Neuronal stem cell (in vitro differentiated cells): ENCODE measurements around the gene GTF3C1.

Experiments used
- DNase-seq: peaks from one replicate; pipeline ENCODE4 v3.0.0-alpha.2; 2013; ENCODE audit warnings: low spot score
- H2AFZ ChIP-seq: one replicate; pipeline ENCODE4 v1.6.1; 2013; ENCODE audit warnings: mild to moderate bottlenecking, low read length, inconsistent platforms
- H2AK5ac ChIP-seq: 2 replicates; pipeline ENCODE4 v1.6.1; 2013; ENCODE audit warnings: low read depth, mild to moderate bottlenecking, inconsistent platforms, low read length, moderate library complexity, mixed read lengths
- H2BK120ac ChIP-seq: 2 replicates; pipeline ENCODE4 v1.6.1; 2013; ENCODE audit warnings: low read depth, mild to moderate bottlenecking, inconsistent platforms, low read length, moderate library complexity, mixed read lengths
- H2BK12ac ChIP-seq: one replicate; pipeline ENCODE4 v1.6.1; 2013; ENCODE audit warnings: low read length, inconsistent platforms
- H2BK15ac ChIP-seq: 2 replicates; pipeline ENCODE4 v1.6.1; 2013; ENCODE audit warnings: mild to moderate bottlenecking, low read length, inconsistent platforms, mixed read lengths
- H2BK5ac ChIP-seq: one replicate; pipeline ENCODE4 v1.6.1; 2013; ENCODE audit warnings: inconsistent platforms, mild to moderate bottlenecking, low read length, moderate library complexity
- H3K14ac ChIP-seq: one replicate; pipeline ENCODE4 v1.6.1; 2013; ENCODE audit warnings: low read length, inconsistent platforms
- H3K18ac ChIP-seq: 2 replicates; pipeline ENCODE4 v1.6.1; 2013; ENCODE audit warnings: low read length, inconsistent platforms
- H3K23ac ChIP-seq: 2 replicates; pipeline ENCODE4 v1.6.1; 2013; ENCODE audit warnings: low read depth, mild to moderate bottlenecking, mixed read lengths, low read length, inconsistent platforms; ENCODE audit not compliant: poor library complexity
- H3K27ac ChIP-seq: replicated peaks from 3 replicates; pipeline ENCODE4 v1.5.1; 2013; ENCODE audit warnings: low read length, inconsistent platforms
- H3K27me3 ChIP-seq, 3 experiments: 2 replicates each; pipeline ENCODE4 v1.6.1; 2013; ENCODE audit warnings: low read length in 3 of 3, mild to moderate bottlenecking in 2 of 3, inconsistent platforms in 1 of 3, low read depth in 1 of 3, mixed read lengths in 1 of 3, moderate library complexity in 1 of 3; ENCODE audit not compliant: control insufficient read depth in 3 of 3, insufficient read depth in 3 of 3
- H3K36me3 ChIP-seq, 2 donors: replicated peaks in 1 of 2; 2 replicates each; pipeline ENCODE4 v1.6.1; 2013; ENCODE audit warnings: low read length in 2 of 2; ENCODE audit not compliant: control insufficient read depth in 2 of 2, insufficient read depth in 2 of 2
- H3K4ac ChIP-seq: 2 replicates; pipeline ENCODE4 v1.6.1; 2013; ENCODE audit warnings: inconsistent platforms, mild to moderate bottlenecking, low read length, moderate library complexity
- H3K4me1 ChIP-seq, 2 donors: 1 replicate in 1 of 2; 2 replicates in 1 of 2; pipeline ENCODE4 v1.6.1; 2013; ENCODE audit warnings: low read length in 2 of 2, low read depth in 1 of 2; ENCODE audit not compliant: control insufficient read depth in 2 of 2, insufficient read depth in 1 of 2
- H3K4me2 ChIP-seq: one replicate; pipeline ENCODE4 v1.6.1; 2013; ENCODE audit warnings: mild to moderate bottlenecking, low read length, inconsistent platforms; ENCODE audit not compliant: insufficient read depth, poor library complexity, severe bottlenecking
- H3K4me3 ChIP-seq, 2 donors: 2 replicates each; pipeline ENCODE4 v1.5.1; 2013; ENCODE audit warnings: low read length in 2 of 2, mild to moderate bottlenecking in 2 of 2, inconsistent platforms in 1 of 2, moderate library complexity in 1 of 2
- H3K79me1 ChIP-seq: one replicate; pipeline ENCODE4 v1.6.1; 2013; ENCODE audit warnings: low read depth, mild to moderate bottlenecking, inconsistent platforms, low read length, moderate library complexity
- H3K9ac ChIP-seq: one replicate; pipeline ENCODE4 v1.6.1; 2013; ENCODE audit warnings: mild to moderate bottlenecking, low read depth, low read length, inconsistent platforms; ENCODE audit not compliant: poor library complexity
- H3K9me3 ChIP-seq, 2 donors: replicated peaks in 1 of 2; 2 replicates each; pipeline versions ENCODE3 to v1.6.1; 2013; ENCODE audit warnings: low read length in 2 of 2, mild to moderate bottlenecking in 2 of 2, inconsistent platforms in 1 of 2, low read depth in 1 of 2, mixed read lengths in 1 of 2, moderate library complexity in 1 of 2; ENCODE audit not compliant: control insufficient read depth in 2 of 2, insufficient read depth in 1 of 2
- H4K8ac ChIP-seq: one replicate; pipeline ENCODE4 v1.6.1; 2013; ENCODE audit warnings: low read depth, mild to moderate bottlenecking, inconsistent platforms, low read length, moderate library complexity
- H4K91ac ChIP-seq: one replicate; pipeline ENCODE4 v1.6.1; 2013; ENCODE audit warnings: low read length, low read depth, mild to moderate bottlenecking, inconsistent platforms; ENCODE audit not compliant: poor library complexity
- WGBS, 2 donors: extraction: QIAGEN DNeasy Blood & Tissue Kit; methylation state at CpG; one replicate each; pipeline ENCODE4 v1.1.7; 2013; ENCODE audit warnings: missing lambda C conversion rate in 2 of 2, mixed read lengths in 1 of 2; ENCODE audit not compliant: insufficient read length in 2 of 2, insufficient replicate concordance in 1 of 2; ENCODE audit errors: extremely low coverage in 2 of 2; 5-methylcytosine and 5-hydroxymethylcytosine counted together

GTF3C1 gene

GRCh38 chr16:27498031-27498825 lies 51.5 kb downstream of the GTF3C1 start:
- Histone ChIP-seq H3K14ac (no peak overlapping the region), H3K27me3 (no peaks in the 10 kb centered on the region), H3K9ac (no peak overlapping the region), H3K27ac (no peak overlapping the region), H2AFZ (no peak overlapping the region), H4K91ac (no peak overlapping the region), H3K4me1 (no peaks in the 10 kb centered on the region), H3K36me3 (peaks cover 65 to 100% of the 10 kb centered on the region in 2 donors), H2BK15ac (no peak overlapping the region), H3K9me3 (peaks cover 0 to 2% of the 10 kb centered on the region in 2 donors), H2BK5ac (no peak overlapping the region), H3K23ac (no peak overlapping the region), H3K4ac (no peak overlapping the region), H4K8ac (no peak overlapping the region), H2BK120ac (no peak overlapping the region), H2BK12ac (no peak overlapping the region), H3K79me1 (no peaks in the 10 kb centered on the region), H2AK5ac (no peak overlapping the region), H3K4me2 (no peak overlapping the region), H3K4me3 (no peak overlapping the region), H3K18ac (no peak overlapping the region)
- no peak for DNase-seq
- WGBS, 2 donors = no CpG with 5 or more reads among the region's 9 CpGs

- no peak overlapping the region for H3K14ac ChIP-seq
Measured at GRCh38 chr16:27495191-27495590, 54.5 kb downstream of the GTF3C1 start.

GRCh38 chr16:27492588-27492979 lies 57.1 kb downstream of the GTF3C1 start:
- H3K14ac ChIP-seq = no peak overlapping the region
- H4K91ac ChIP-seq = no peak overlapping the region
- H3K4me2 ChIP-seq = no peak overlapping the region
- H2BK15ac ChIP-seq = no peak overlapping the region
- H3K79me1 ChIP-seq = peaks cover 5% of the 10 kb centered on the region
- no peaks in the 10 kb centered on the region for H3K4me1 ChIP-seq
- no peak overlapping the region for H3K18ac ChIP-seq
- H3K4me3 ChIP-seq = no peak overlapping the region
- no peak overlapping the region for H3K9ac ChIP-seq
- no peak overlapping the region for H2AK5ac ChIP-seq
- H3K9me3 ChIP-seq = peaks cover 0 to 2% of the 10 kb centered on the region in 2 donors
- no peak overlapping the region for H3K27ac ChIP-seq
- no peak overlapping the region for H2AFZ ChIP-seq
- no peak overlapping the region for H2BK5ac ChIP-seq
- WGBS, 2 donors = no CpG with 5 or more reads among the region's 11 CpGs
- H3K36me3 ChIP-seq = peaks cover 71 to 100% of the 10 kb centered on the region in 2 donors
- H3K27me3 ChIP-seq = no peaks in the 10 kb centered on the region
- H2BK12ac ChIP-seq = no peak overlapping the region
- H2BK120ac ChIP-seq = no peak overlapping the region
- H4K8ac ChIP-seq = no peak overlapping the region
- no peak for DNase-seq
- no peak overlapping the region for H3K4ac ChIP-seq
- H3K23ac ChIP-seq = no peak overlapping the region

More at GRCh38 chr16:27495191-27495590, 54.5 kb downstream of the GTF3C1 start:
- Histone ChIP-seq H3K4me1 (no peaks in the 10 kb centered on the region), H2BK120ac (no peak overlapping the region), H2BK15ac (no peak overlapping the region), H3K18ac (no peak overlapping the region), H2BK5ac (no peak overlapping the region), H3K23ac (no peak overlapping the region), H3K4ac (no peak overlapping the region), H3K27me3 (no peaks in the 10 kb centered on the region), H3K4me3 (no peak overlapping the region), H3K79me1 (no peaks in the 10 kb centered on the region), H2AK5ac (no peak overlapping the region), H2AFZ (no peak overlapping the region), H4K91ac (no peak overlapping the region), H2BK12ac (no peak overlapping the region), H3K4me2 (no peak overlapping the region), H3K9me3 (peaks cover 0 to 2% of the 10 kb centered on the region in 2 donors), H3K9ac (no peak overlapping the region), H3K27ac (no peak overlapping the region), H4K8ac (no peak overlapping the region), H3K36me3 (peaks cover 65 to 100% of the 10 kb centered on the region in 2 donors)
- DNase-seq = no peak
- no CpG with 5 or more reads among the region's 13 CpGs for WGBS, 2 donors

GRCh38 chr16:27491894-27492587 lies 57.7 kb downstream of the GTF3C1 start:
- Histone ChIP-seq H2AFZ (no peak overlapping the region), H3K4ac (no peak overlapping the region), H3K79me1 (peaks cover 5% of the 10 kb centered on the region), H4K91ac (no peak overlapping the region), H2AK5ac (no peak overlapping the region), H2BK120ac (no peak overlapping the region), H3K23ac (peak overlapping the region; percentile 25), H3K4me2 (no peak overlapping the region), H3K4me3 (no peak overlapping the region), H2BK15ac (no peak overlapping the region), H4K8ac (no peak overlapping the region), H3K18ac (no peak overlapping the region), H3K27me3 (no peaks in the 10 kb centered on the region), H3K4me1 (no peaks in the 10 kb centered on the region), H3K9me3 (peaks cover 0 to 2% of the 10 kb centered on the region in 2 donors), H2BK12ac (no peak overlapping the region), H3K9ac (no peak overlapping the region), H3K36me3 (peaks cover 66 to 99% of the 10 kb centered on the region in 2 donors), H3K14ac (no peak overlapping the region), H3K27ac (no peak overlapping the region), H2BK5ac (peak overlapping the region; percentile 47)
- no CpG with 5 or more reads among the region's 16 CpGs for WGBS, 2 donors
- DNase-seq = no peak
